HEK293 (cell line): ENCODE results near the gene NFATC3.

Experiments
- CTCF ChIA-PET: fragments of 350-600 bp; formaldehyde crosslinking; extraction: SDS; loops from one replicate; lab custom pipeline; 2021; ENCODE audit warnings: antibody characterized with exemption; lab: Yijun Ruan, JAX
- POLR2A ChIA-PET: fragments of 300-600 bp; formaldehyde crosslinking; extraction: SDS; loops from one replicate; lab custom pipeline; 2020; ENCODE audit warnings: antibody characterized with exemption, inconsistent platforms; lab: Yijun Ruan, JAX
- H3K27ac ChIP-seq: fragments of 200-500 bp; sonication (Bioruptor generic); 2 replicates; pipeline ENCODE4 v1.5.1; 2014; ENCODE audit warnings: low read depth, low read length, control low read depth, inconsistent platforms; ENCODE audit errors: extremely low read depth
- H3K36me3 ChIP-seq, 2 experiments: fragments of 200-500 bp in 1 of 2; sonication (Bioruptor generic) in 1 of 2; 1 replicate in 1 of 2; 2 replicates in 1 of 2; pipeline ENCODE4 v1.5.1; 2014 to 2017; ENCODE audit warnings: inconsistent platforms in 2 of 2, low read length in 2 of 2; ENCODE audit not compliant: control insufficient read depth in 2 of 2, insufficient read depth in 1 of 2
- H3K4me1 ChIP-seq: fragments of 200-500 bp; sonication (Bioruptor generic); 2 replicates; pipeline ENCODE4 v1.5.1; 2014; ENCODE audit warnings: mild to moderate bottlenecking, low read length, inconsistent platforms; ENCODE audit not compliant: control insufficient read depth, insufficient read depth
- H3K4me3 ChIP-seq: 2 replicates; pipeline ENCODE4 v1.5.1; 2011; ENCODE audit warnings: low read depth, mild to moderate bottlenecking, control low read depth, low read length, moderate library complexity
- H3K9me3 ChIP-seq: fragments of 200-500 bp; sonication (Bioruptor generic); 2 replicates; pipeline ENCODE4 v1.5.1; 2014; ENCODE audit warnings: low read depth, low read length, inconsistent platforms; ENCODE audit not compliant: control insufficient read depth, insufficient read depth
- GLI2 ChIP-seq: fragments of 450-650 bp; formaldehyde crosslinking; IDR thresholded peaks from 2 replicates; pipeline ENCODE4; 2017; ENCODE audit warnings: missing biosample characterization, missing genetic modification characterization, low read depth, borderline replicate concordance
- OVOL3 ChIP-seq: fragments of 450-650 bp; formaldehyde crosslinking; IDR thresholded peaks from 2 replicates; pipeline ENCODE4 v1.5.1; 2016; ENCODE audit warnings: missing biosample characterization, missing genetic modification characterization
- PBX3 ChIP-seq: sonication (generic); formaldehyde crosslinking; IDR thresholded peaks from 2 replicates; pipeline ENCODE4 v1.8.1; 2022; ENCODE audit warnings: mild to moderate bottlenecking, moderate library complexity, missing genetic modification reagents
- PRDM1 ChIP-seq: fragments of 450-650 bp; formaldehyde crosslinking; IDR thresholded peaks from 2 replicates; pipeline ENCODE4; 2016; ENCODE audit warnings: missing biosample characterization, missing genetic modification characterization
- SETDB1 ChIP-seq: IDR thresholded peaks from one replicate; pipeline ENCODE4 v1.6.1; 2017; ENCODE audit warnings: mild to moderate bottlenecking, low read length, moderate library complexity, mixed read lengths; ENCODE audit not compliant: insufficient read length
- SP7 ChIP-seq: fragments of 450-650 bp; formaldehyde crosslinking; IDR thresholded peaks from 2 replicates; pipeline ENCODE4 v1.5.1; 2016; ENCODE audit warnings: missing biosample characterization, missing genetic modification characterization
- TSHZ1 ChIP-seq: fragments of 450-650 bp; formaldehyde crosslinking; IDR thresholded peaks from 2 replicates; pipeline ENCODE4 v1.5.1; 2016; ENCODE audit warnings: missing biosample characterization, missing genetic modification characterization, borderline replicate concordance
- ZFHX2 ChIP-seq: fragments of 450-650 bp; formaldehyde crosslinking; conservative IDR thresholded peaks from 2 replicates; pipeline ENCODE4 v1.5.1; 2016; ENCODE audit warnings: missing biosample characterization, missing genetic modification characterization
- ZNF112 ChIP-seq: fragments of 450-650 bp; formaldehyde crosslinking; IDR thresholded peaks from 2 replicates; pipeline ENCODE4 v1.5.0; 2017; ENCODE audit warnings: missing biosample characterization, missing genetic modification characterization
- ZNF121 ChIP-seq: fragments of 450-650 bp; formaldehyde crosslinking; IDR thresholded peaks from 2 replicates; pipeline ENCODE4 v1.5.1; 2016; ENCODE audit warnings: missing biosample characterization, missing genetic modification characterization
- ZNF133 ChIP-seq: fragments of 450-650 bp; formaldehyde crosslinking; IDR thresholded peaks from 2 replicates; pipeline ENCODE4 v1.5.1; 2016; ENCODE audit warnings: missing biosample characterization, missing genetic modification characterization
- ZNF140 ChIP-seq: fragments of 450-650 bp; formaldehyde crosslinking; IDR thresholded peaks from 2 replicates; pipeline ENCODE4 v1.5.1; 2016; ENCODE audit warnings: missing biosample characterization, missing genetic modification characterization
- ZNF184 ChIP-seq: fragments of 450-650 bp; IDR thresholded peaks from 2 replicates; pipeline ENCODE4 v1.5.1; 2018; ENCODE audit warnings: missing biosample characterization, mild to moderate bottlenecking, missing genetic modification characterization
- ZNF223 ChIP-seq: fragments of 450-650 bp; formaldehyde crosslinking; IDR thresholded peaks from 2 replicates; pipeline ENCODE4 v1.5.1; 2016; ENCODE audit warnings: missing biosample characterization, missing genetic modification characterization
- ZNF311 ChIP-seq: fragments of 450-650 bp; formaldehyde crosslinking; IDR thresholded peaks from 2 replicates; pipeline ENCODE4 v1.5.1; 2017; ENCODE audit warnings: missing biosample characterization, missing genetic modification characterization, borderline replicate concordance
- ZNF354C ChIP-seq: fragments of 450-650 bp; formaldehyde crosslinking; IDR thresholded peaks from 2 replicates; pipeline ENCODE4 v1.5.1; 2016; ENCODE audit warnings: missing biosample characterization, missing genetic modification characterization, low read depth, borderline replicate concordance
- ZNF394 ChIP-seq: fragments of 450-650 bp; formaldehyde crosslinking; IDR thresholded peaks from 2 replicates; pipeline ENCODE4 v1.5.1; 2016; ENCODE audit warnings: missing biosample characterization, missing genetic modification characterization, mild to moderate bottlenecking, moderate library complexity, borderline replicate concordance
- ZNF449 ChIP-seq: fragments of 450-650 bp; formaldehyde crosslinking; IDR thresholded peaks from 2 replicates; pipeline ENCODE4 v1.5.1; 2017; ENCODE audit warnings: missing biosample characterization, mild to moderate bottlenecking, missing genetic modification characterization, moderate library complexity
- ZNF510 ChIP-seq: fragments of 450-650 bp; formaldehyde crosslinking; IDR thresholded peaks from 2 replicates; pipeline ENCODE4 v1.5.1; 2018; ENCODE audit warnings: mild to moderate bottlenecking, missing genetic modification characterization, missing biosample characterization; ENCODE audit not compliant: insufficient replicate concordance
- ZNF580 ChIP-seq: fragments of 450-650 bp; formaldehyde crosslinking; IDR thresholded peaks from 2 replicates; pipeline ENCODE4 v1.5.1; 2016; ENCODE audit warnings: missing biosample characterization, missing genetic modification characterization
- ZNF837 ChIP-seq: fragments of 450-650 bp; formaldehyde crosslinking; IDR thresholded peaks from 2 replicates; pipeline ENCODE4 v1.5.1; 2016; ENCODE audit warnings: missing biosample characterization, missing genetic modification characterization
- ZSCAN4 ChIP-seq: fragments of 450-650 bp; formaldehyde crosslinking; IDR thresholded peaks from 2 replicates; pipeline ENCODE4 v1.5.1; 2017; ENCODE audit warnings: missing biosample characterization, missing genetic modification characterization

Gene NFATC3

GRCh38 chr16:68136515-68136914 lies 51.3 kb downstream of the NFATC3 start (continued):
- TF ChIP-seq ZNF223 (no peak), ZNF112 (tag by site-specific recombination) (no peak)
- TF ChIP-seq, all 188 proteins: peak for 0

- POLR2A ChIA-PET, result no interaction called here
- TF ChIP-seq ZNF184 (tag by site-specific recombination) (no peak), ZSCAN4 (tag by site-specific recombination) (no peak), PBX3 (no peak), ZNF580 (no peak), TSHZ1 (tag by site-specific recombination) (no peak), ZNF837 (tag by site-specific recombination) (no peak), ZNF121 (no peak), ZNF394 (tag by site-specific recombination) (no peak), ZNF140 (tag by site-specific recombination) (no peak), ZFHX2 (tag by site-specific recombination) (no peak), SP7 (tag by site-specific recombination) (no peak), GLI2 (tag by site-specific recombination) (no peak), SETDB1 (no peak), ZNF133 (no peak), ZNF449 (tag by site-specific recombination) (no peak), ZNF354C (tag by site-specific recombination) (no peak), ZNF311 (tag by site-specific recombination) (no peak), OVOL3 (tag by site-specific recombination) (no peak), ZNF510 (no peak), PRDM1 (tag by site-specific recombination) (no peak)
- H3K27ac ChIP-seq, result no peak overlapping the region
- no peaks in the 10 kb centered on the region for H3K9me3 ChIP-seq
- H3K4me3 ChIP-seq, result no peak overlapping the region
- CTCF ChIA-PET, result interaction anchor here (1.0 to 2.4 kb wide), 2 partner anchors 51 to 78 kb away, joined by 6 read pairs; no protein-coding TSS in a partner anchor
- no peaks in the 10 kb centered on the region; a peak in 1 of 3 replicates for H3K36me3 ChIP-seq
- H3K4me1 ChIP-seq, result peaks cover 13% of the 10 kb centered on the region
Observed at GRCh38 chr16:68144008-68144407, 58.8 kb downstream of the NFATC3 start.
